Midbrain (tissue), 1 donor: ENCODE measurements around the gene SSBP3.
A peak's percentile ranks its signal among the peaks of the same experiment; 100 is the strongest.
"Not testable (repeated sequence)": the region's sequence is repeated elsewhere in the genome, so short reads cannot be mapped to it uniquely, and the experiment has no call there.

Experiments used
- DNase-seq: peaks from one replicate; lab custom pipeline; 2025; lab: John Stamatoyannopoulos, UW

Gene SSBP3

GRCh38 chr1:54244655-54245054 lies 161.5 kb downstream of the SSBP3 start:
- no peak for DNase-seq

- no peak for DNase-seq
Observed at GRCh38 chr1:54243022-54243421, 163.2 kb downstream of the SSBP3 start.

- no peak for DNase-seq
Observed at GRCh38 chr1:54241364-54241763, 164.8 kb downstream of the SSBP3 start.

GRCh38 chr1:54240741-54241335 lies 165.4 kb downstream of the SSBP3 start:
- DNase-seq = no peak

- peak; percentile 32 for DNase-seq
Observed at GRCh38 chr1:54239631-54240031, 166.6 kb downstream of the SSBP3 start.

- no peak for DNase-seq
Observed at GRCh38 chr1:54239035-54239383, 167.2 kb downstream of the SSBP3 start.

GRCh38 chr1:54238353-54239034 lies 167.7 kb downstream of the SSBP3 start:
- no peak for DNase-seq

GRCh38 chr1:54237586-54237985 lies 168.6 kb downstream of the SSBP3 start:
- DNase-seq = no peak

- DNase-seq = no peak
Observed at GRCh38 chr1:54234284-54234683, 171.9 kb downstream of the SSBP3 start.

GRCh38 chr1:54233196-54233595 lies 173.0 kb downstream of the SSBP3 start:
- not testable (repeated sequence) for DNase-seq

- no peak for DNase-seq
Observed at GRCh38 chr1:54230507-54231339, 175.5 kb downstream of the SSBP3 start.

- no peak for DNase-seq
Observed at GRCh38 chr1:54229281-54229891, 176.8 kb downstream of the SSBP3 start.

- no peak for DNase-seq
Observed at GRCh38 chr1:54228638-54229079, 177.5 kb downstream of the SSBP3 start.

GRCh38 chr1:54227891-54228310 lies 178.3 kb downstream of the SSBP3 start:
- DNase-seq = no peak

GRCh38 chr1:54227091-54227602 lies 179.0 kb downstream of the SSBP3 start:
- no peak for DNase-seq

- no peak for DNase-seq
Observed at GRCh38 chr1:54225986-54226559, 180.1 kb downstream of the SSBP3 start.

- DNase-seq = no peak
Observed at GRCh38 chr1:54225378-54225777, 180.8 kb downstream of the SSBP3 start.

- no peak for DNase-seq
Observed at GRCh38 chr1:54224233-54224632, 182.0 kb downstream of the SSBP3 start.

- no peak for DNase-seq
Observed at GRCh38 chr1:54223441-54224202, 182.6 kb downstream of the SSBP3 start.

GRCh38 chr1:54222711-54223110 lies 183.5 kb downstream of the SSBP3 start:
- DNase-seq = no peak

- no peak for DNase-seq
Observed at GRCh38 chr1:54221867-54222484, 184.2 kb downstream of the SSBP3 start.
